Endometrial microvascular endothelial cells (primary cell): ENCODE data around the gene NFATC4. TPM values are rescaled to one million over a fixed set of nuclear protein-coding genes. Genes with fewer than 3 reads are reported as not detected.
"Not testable (repeated sequence)": the region's sequence is repeated elsewhere in the genome, so short reads cannot be mapped to it uniquely, and the experiment has no call there.

Experiments used
- in situ Hi-C: cut with HindIII; loops from 2 replicates; pipeline ENCODE4 v1.10.0; 2017; ENCODE audit warnings: low sequenced_read_pairs, low pct_unique_long_range_greater_than_20kb; ENCODE audit errors: inconsistent ontology term
- total RNA-seq: library from RNA; depleted of rRNA; stranded (reverse); fragments of >200 nt; gene quantifications from one replicate; pipeline ENCODE4 v1.2.3, GENCODE V29; 2015; ENCODE audit errors: inconsistent ontology term

The NFATC4 gene
- total RNA-seq, 1 donor from 2014 or later, result 11.9 TPM

DNA sequence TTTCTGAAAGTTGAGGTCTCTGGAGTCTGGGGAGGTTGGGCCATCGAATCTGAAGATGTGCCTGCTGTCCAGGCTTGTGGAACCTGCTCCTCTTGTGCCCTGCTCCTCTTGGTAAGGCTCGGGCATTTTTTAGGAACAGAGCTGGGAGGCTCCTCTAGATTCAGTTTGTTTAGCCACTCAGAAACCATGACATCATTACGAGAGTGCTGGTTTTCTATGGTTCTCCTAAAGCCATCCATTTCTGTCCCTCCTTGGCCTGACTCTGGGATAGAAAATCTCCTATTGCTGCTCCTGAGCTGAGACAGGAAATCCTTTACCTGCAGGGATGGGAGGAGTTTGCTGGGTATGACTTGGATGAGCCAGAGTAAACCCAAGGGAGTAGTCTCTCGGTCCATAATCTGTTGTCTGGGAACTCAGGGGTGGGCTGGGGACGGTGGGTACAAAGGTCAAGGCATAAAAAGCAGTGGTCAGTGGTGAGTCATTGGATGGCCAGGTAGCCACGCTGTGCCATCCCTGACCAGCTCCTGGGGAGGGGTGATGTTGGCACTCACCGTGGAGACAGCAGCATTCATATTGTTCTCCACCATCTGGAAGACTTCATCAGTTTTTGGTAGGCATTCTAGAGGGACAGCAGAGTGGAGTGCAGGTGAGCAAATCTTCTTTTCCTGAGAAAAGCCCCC lies 30.7 kb upstream of the NFATC4 start:
- in situ Hi-C loops, result no loop called here

DNA sequence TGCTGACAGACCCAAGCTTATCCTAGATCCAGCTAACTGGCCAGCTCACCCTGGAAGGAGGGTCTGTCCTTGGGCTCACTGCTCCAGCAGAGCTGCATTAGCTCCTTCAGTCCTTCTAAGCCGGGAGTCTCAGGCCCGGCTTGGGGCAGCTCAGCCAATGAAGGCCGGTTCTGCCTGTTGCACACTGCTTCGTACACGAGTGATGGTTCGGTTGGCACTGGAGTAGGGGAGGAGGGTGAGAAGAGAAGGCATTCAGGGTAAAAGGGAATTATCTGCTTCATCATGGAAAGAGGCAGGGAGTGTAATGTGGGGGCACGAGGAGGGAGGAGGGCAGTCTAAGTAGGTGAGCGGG lies 30.2 kb upstream of the NFATC4 start:
- in situ Hi-C loops, result no loop called here

DNA sequence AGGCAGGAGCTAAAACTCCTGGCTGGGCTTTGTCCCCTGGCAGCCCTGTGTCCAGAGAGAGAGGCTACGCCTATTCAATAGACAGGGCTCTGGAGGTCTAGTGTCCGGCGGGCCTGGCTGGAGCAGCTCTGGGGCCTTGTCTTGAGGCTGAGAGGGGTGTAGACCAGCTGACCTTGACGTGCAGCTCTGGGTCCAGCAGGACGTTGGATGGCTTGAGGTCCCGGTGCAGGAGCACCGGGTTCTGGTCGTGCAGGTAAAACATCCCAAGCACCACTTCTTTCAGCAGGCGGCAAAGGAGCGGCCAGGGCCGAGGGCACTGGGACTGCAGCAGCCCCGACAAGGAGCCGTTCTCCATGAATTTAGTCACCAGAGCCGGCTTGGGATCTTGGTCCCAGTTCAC lies 29.1 kb upstream of the NFATC4 start:
- in situ Hi-C loops, result no loop called here

DNA sequence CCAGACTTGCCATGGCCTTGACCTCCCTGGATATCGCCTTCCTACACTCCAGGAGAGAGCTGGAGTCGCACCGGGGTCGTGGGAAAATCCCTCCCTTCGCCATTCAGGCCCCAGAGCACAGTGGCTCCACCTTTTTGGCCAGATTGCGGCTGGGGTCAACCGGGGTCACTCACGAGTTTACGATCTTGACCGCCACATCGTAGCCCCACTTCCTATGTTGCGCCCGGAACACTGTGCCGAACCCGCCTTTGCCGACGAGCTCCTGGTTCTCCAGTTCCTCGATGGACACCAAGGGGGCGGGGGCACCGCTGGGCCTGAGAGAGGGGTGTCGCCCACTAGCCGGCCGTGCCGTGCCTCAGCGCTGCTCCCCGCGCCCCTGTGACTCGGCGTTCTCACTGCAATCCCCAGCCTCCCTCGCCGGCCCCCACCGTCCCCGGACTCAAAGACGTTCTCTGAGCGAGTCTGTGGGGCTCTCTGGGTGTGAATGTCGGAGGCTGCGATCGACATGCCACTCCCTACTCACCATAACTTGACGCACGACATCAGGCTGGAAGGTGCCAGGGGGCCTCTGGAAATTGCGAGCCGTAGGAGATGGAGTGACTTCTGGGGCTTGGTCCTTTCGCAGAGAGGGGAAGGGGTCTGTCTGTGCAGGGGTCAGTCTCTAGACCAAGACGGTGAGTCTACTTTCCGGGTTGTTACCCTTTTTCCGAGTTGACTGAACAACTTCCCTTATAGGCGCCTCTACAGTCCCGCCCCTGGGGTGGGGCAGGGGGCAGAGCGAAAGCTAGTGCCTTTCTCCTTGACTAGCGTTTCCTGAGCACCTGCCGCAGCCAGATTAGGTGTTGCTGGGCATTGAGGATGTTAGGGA lies 28.5 kb upstream of the NFATC4 start, which contains the start of gene RIPK3:
Gene RIPK3 (minus strand): TSS at position 708 of the 868 bp plus-strand sequence. CDS start 165 bp downstream, at position 543.
- in situ Hi-C loops, result no loop called here

DNA sequence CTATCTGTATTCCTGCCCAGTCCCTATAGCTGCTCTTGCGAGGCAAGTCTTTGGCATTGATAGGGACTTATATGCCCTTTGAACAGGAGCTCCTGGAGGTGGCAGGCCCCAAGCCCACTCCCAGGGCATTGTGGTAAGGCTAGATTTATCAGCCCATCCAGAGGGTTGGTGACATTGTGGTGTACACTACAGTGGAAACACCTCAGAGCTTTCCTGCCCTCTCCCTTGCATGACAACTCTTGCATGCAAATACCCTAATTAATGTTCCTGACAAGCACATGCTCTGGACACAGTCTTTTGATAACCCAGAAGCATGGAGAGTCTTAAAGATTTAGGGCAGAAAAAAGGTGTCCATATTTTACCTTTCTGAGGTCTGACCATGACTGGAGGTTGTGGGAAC lies 27.4 kb upstream of the NFATC4 start:
- in situ Hi-C loops, result no loop called here

DNA sequence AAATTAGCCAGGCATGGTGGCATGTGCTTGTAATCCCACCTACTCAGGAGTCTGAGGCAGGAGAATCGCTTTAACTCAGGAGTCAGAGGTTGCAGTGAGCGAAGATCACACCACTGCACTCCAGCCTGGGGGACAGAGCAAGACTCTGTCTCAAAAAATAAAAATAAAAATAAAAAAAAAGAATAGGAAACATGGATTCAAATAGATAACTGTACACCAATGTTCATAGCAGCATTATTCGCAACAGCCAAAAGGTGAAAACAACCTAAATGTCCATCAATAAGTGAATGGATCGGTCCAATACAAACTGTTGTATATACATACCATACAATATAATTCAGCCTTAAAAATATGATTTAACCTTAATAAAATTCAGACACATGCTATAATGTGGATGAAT lies 25.1 kb upstream of the NFATC4 start:
- in situ Hi-C loops, result no loop called here

DNA sequence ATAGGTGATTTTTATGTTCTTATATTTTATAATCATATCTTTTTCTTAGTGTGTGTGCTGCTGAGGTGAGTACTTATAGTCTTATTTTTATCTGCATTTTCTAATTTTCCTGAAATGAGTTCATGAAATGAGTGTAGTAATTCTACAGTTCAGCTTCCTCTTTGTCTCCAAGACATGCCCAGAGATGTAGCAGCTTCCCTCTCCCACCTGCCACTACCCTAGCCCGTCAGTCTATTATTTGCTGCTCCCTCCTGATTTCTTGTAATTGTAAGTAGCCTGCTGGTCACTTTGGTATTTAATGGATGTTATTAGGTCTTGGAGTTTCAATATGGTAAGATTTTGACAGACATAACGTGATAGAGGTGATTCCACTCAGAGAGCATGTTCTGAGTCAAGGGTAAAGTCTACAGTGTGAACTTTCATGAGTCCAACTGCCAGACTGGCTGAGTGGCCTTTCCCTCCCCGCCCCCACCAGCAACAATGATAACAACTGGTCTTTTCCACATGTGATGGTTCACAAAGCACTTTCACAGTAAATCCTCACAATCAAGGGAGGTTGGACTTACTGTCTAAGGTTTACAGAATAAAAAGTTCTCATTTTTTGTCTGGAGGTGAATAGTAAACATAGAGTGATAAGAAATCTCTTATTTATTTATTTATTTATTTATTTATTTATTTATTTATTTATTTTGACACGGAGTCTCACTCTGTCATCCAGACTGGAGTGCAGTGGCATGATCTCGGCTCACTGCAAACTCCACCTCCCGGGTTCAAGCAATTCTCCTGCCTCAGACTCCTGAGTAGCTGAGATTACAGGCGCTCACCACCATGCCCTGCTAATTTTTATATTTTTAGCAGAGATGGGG lies 24.0 kb upstream of the NFATC4 start:
- in situ Hi-C loops, result no loop called here

DNA sequence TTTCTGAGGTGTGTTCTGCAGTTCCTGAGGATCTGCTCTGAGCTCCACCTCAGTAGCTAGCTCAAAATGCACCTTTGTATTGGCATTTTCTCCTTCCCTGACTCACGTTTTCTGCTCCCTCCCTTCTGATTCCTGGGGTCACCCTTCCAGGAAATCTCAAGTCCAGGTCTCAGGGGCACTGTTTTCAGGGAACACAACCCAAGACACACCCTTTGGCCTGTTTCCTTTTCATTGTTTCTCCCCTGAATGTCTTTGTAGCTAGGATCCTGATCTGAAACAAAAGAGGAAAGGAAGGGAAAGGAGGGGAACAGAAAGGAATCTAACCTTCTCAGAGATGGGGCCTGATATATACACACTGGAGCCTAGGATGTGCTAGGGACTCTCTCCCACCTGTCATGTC lies 20.9 kb upstream of the NFATC4 start:
- in situ Hi-C loops, result no loop called here

DNA sequence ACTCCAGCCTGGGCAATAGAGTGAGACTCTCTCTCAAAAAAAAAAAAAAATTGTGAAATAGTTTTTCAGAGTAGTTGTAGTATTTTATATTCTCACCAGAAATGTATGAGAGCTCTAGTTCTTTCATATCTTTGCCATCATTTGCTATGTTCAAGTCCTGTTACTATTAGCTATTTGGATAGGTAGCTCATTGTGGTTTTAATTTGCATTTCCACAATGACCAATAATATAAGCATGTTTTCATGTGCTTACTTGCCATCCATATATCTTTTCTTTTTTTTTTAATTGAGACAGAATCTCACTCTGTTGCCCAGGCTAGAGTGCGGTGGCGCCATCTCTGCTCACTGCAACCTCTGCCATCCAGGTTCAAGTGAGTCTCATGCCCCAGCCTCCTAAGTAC lies 19.8 kb upstream of the NFATC4 start:
- in situ Hi-C loops, result no loop called here

DNA sequence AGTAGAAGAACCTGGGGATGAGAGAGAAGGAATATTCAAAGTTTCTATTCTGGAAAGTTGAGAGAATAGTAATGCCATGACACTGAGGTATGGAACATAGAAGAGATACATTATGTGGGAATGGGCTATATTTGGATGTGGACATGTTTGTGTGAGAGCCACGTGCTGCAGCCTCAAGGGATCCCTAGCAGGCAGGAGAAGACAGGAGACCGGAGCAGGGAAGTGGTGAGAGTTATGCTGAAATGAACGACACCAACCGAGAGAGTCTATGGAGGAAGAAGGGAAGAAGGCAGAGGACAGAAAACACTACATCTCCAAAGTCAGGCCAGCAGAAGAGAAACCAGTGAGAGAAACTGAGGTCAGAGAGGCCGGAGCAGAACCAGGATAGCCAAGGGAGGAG lies 18.2 kb upstream of the NFATC4 start:
- in situ Hi-C loops, result no loop called here

DNA sequence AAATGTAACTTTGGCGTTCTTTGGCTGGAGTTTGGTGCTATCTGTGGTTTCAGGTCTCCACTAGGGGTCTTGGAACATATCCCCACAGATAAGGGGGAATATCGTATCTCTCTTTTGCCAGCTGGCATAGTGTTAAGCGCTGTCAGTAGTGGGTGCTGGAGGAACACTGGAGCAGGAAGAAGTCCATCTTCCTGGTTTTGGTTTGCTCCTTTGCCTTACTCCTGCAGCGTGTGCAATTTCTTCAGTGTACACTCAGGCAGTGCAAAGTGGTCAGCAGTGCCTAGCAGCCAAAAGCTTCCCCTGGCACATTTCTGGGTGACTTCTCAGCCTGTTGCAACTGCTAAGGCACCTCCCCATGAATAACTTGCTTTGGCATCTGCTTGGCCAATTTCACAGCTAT lies 16.5 kb upstream of the NFATC4 start:
- in situ Hi-C loops, result no loop called here

DNA sequence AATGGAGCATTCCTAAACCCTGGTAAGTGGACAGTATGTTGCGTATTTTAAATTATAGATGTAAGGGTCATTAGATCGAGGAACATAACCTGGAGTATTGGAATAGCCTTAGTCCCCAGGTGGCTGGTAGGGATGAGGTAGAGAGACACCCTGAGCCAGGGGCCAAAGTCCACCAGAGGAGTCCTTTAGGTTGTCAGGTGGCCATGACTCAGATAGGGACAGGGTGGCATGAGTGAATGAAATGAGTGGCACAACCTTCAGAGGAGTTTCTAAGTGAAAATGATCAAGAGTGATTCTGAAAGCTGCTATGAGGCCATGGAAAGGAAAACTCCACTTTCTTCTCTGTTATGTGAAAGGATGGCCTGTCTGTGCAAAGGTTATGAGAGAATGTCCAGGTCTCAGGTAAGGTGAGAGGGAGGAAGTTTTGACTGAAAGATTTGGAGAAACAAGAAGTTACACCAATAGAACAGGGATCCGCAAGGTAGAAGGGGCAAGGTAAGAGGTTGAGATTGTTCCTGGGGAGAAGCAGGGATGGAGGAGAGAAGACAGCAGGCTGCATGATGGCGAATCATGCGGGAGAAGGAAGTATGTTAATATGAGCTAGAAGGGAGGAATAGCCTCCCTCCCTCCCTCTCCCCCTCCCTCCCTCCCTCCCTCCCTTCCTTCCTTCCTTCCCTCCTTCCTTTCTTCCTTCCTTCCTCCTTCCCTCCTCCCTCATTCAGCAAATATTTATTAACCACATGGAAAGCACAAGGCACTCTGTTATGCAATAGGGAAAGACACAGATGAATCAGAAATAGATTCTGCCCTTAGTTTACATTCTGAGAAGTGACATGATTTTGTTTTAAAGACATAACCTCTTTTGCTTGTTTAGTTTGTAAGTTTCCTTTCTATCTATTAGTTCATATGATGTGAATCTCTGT lies 14.2 kb upstream of the NFATC4 start:
- in situ Hi-C loops, result no loop called here

DNA sequence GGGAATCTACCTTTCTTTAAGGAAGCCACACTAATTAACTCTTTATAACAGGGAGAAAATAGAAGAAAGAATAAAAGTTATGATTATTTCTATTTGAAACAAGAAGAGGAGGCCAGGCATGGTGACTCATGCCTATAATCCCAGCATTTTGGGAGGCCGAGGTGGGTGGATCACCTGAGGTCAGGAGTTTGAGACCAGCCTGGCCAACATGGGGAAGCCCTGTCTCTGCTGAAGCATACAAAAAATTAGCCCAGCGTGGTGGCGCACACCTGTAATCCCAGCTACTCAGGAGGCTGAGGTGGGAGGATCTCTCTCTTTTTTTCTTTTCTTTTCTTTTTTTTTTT lies 13.5 kb upstream of the NFATC4 start:
- in situ Hi-C loops, result not testable (repeated sequence)

DNA sequence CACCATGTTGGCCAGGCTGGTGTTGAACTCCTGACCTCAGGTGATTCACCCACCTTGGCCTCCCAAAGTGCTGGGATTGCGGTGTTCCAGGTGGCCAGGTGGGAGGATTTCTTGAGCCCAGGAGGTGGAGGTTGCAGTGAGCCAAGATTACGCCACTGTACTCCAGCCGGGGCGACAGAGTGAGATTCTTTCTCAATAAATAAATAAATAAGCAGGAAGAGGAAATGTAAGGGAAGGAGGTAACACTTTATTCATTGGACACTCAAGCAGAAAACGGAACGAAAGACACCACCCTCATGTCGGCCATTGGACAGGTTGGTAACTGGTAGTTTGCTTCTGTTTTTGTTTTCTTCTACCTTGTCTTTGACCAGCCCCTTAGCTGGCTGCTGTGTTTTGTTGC lies 13.0 kb upstream of the NFATC4 start:
- in situ Hi-C loops, result no loop called here

DNA sequence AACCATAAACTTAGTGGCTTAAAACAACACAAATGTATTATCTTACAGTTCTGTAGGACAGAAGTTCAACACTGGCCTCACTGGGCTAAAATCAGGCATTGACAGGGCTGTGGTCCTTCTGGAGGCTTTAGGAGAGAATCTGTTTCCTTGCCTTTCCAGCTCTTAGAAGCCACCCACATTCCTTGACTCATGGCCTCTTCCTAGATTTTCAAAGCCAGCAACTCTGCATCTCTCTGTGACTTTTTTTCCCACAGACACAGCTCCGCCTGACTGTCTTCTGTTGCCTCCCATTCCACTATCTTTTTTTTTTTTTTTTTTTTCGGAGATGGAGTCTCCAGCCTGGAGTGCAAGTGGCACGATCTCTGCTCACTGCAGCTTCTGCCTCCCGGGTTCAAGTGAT lies 11.8 kb upstream of the NFATC4 start:
- in situ Hi-C loops, result no loop called here

DNA sequence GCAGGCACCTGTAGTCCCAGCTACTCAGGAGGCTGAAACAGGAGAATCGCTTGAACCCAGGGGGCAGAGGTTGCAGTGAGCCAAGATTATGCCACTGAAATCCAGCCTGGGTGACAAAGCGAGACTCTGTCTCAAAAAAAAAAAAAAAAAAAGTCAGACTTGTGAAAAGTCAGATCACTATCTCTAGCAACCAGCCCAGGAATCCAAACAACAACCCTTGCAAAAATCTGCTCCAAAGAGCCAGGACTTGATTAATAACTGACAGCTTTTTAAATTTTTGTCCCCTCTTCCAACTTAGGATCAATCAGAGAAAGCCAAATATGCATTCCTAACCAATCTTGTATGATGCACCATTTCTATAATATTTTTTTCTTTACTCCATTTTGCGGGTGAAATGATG lies 7.7 kb upstream of the NFATC4 start:
- in situ Hi-C loops, result no loop called here

DNA sequence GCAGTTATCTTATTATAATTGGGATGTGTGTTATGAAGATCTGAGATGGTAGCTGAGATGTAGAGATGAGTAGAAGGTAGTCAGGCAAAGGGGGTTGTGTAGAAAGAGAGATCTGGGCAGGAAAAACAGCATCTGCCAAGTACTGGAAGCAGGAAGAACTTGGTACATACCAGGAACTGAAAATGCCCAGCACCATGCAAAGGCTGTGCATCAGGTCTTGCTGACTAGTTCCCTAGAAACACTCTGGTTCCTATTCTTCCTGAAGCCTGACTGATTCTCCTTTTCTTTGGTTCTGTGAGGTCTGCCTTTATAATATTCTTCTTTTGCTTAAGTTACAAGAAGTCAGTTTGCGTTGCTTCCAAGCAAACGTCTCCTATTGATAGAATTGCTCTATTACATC lies 6.7 kb upstream of the NFATC4 start:
- in situ Hi-C loops, result no loop called here

DNA sequence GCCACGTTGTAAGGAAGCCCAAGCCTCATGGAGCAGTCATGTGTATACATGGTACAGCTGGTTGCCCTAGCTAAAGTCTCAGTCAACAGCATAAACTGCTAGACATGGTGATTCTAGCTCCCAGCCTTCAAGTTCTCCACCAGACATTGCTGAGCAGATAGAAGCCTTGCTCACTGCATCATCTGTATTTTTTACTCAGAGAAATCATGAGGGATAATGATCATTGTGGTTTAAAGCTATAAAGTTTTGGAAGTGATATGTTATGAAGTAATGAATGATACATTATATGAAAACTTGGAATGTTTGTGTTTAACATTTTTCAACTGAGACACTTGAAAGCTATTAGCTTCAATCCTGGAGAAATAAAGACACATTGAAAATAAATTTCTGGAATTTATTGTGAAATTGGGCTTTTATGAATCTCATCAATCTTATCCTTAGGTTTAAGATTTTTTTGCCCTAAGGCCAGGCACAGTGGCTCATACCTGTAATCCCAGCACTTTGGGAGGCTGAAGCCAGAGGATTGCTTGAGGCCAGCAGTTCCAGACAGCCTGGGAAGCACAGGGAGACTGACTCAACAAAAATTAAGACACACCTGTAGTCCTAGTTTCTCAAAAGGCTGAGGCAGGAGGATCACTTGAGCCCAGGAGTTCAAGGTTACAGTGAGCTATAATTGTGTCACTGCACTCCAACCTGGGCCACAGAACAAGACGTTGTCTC lies 5.6 kb upstream of the NFATC4 start:
- in situ Hi-C loops, result no loop called here
